ENCODE data around the gene PTGES3L.

GRCh38 chr17:43014020-43014648 lies 34.3 kb upstream of the PTGES3L start:
- TF ChIP-seq YY1 (IDR thresholded peaks at IDR 0.05; ENCODE audit: insufficient read depth, insufficient read length) (no peak), ZNF274 (IDR thresholded peaks at IDR 0.05; ENCODE audit: low read depth, low read length) (no peak), SUZ12 (IDR thresholded peaks at IDR 0.05; ENCODE audit: extremely low read depth, insufficient read depth, insufficient read length) (no peak)

Data from NT2/D1 (cell line).